IMR-90 (cell line): Measurements from ENCODE around the gene TRAIP. TPM values are rescaled to one million over a fixed set of nuclear protein-coding genes. Genes with fewer than 3 reads are reported as not detected.

ENCODE experiments used
- ATAC-seq: fragments of 200-7000 bp; cut with Tn5 transposase; 2 replicates; pipeline ENCODE4 v1.9.1; 2020; ENCODE audit warnings: low read depth, mild to moderate bottlenecking, moderate library complexity
- BruUV-seq: library from RNA; stranded (reverse); fragments of 400-500 nt; replicated peaks from 2 replicates; lab custom pipeline; 2021; lab: Mats Ljungman, UMichigan
- CTCF ChIA-PET: fragments of 300-600 bp; formaldehyde crosslinking; extraction: SDS; loops from one replicate; lab custom pipeline; 2021; ENCODE audit warnings: antibody characterized with exemption; lab: Yijun Ruan, JAX
- POLR2A ChIA-PET: fragments of 300-600 bp; sonication (Branson Sonifier 250); formaldehyde crosslinking; loops from one replicate; lab custom pipeline; 2022; ENCODE audit warnings: antibody characterized with exemption; ENCODE audit not compliant: unreplicated experiment; lab: Charles Lee
- DNase-seq: peaks from one replicate; pipeline ENCODE4 v3.0.0; 2013
- H2AFZ ChIP-seq: replicated peaks from 2 replicates; pipeline ENCODE3; 2013; ENCODE audit warnings: low read length, mild to moderate bottlenecking; ENCODE audit not compliant: poor library complexity
- H2AK5ac ChIP-seq: 2 replicates; pipeline ENCODE4 v1.6.1; 2013; ENCODE audit warnings: low read depth, low read length, inconsistent platforms
- H2AK9ac ChIP-seq: replicated peaks from 2 replicates; pipeline ENCODE3; 2013; ENCODE audit warnings: mild to moderate bottlenecking, low read depth, low read length, moderate library complexity; ENCODE audit not compliant: poor library complexity
- H2BK120ac ChIP-seq: 2 replicates; pipeline ENCODE4 v1.6.1; 2013; ENCODE audit warnings: low read depth, low read length, inconsistent platforms
- H2BK15ac ChIP-seq: 3 replicates; pipeline ENCODE4 v1.6.1; 2013; ENCODE audit warnings: low read depth, low read length, inconsistent platforms
- H2BK20ac ChIP-seq: 2 replicates; pipeline ENCODE4 v1.6.1; 2013; ENCODE audit warnings: low read depth, mild to moderate bottlenecking, inconsistent platforms, low read length, moderate library complexity
- H2BK5ac ChIP-seq: 2 replicates; pipeline ENCODE4 v1.6.1; 2013; ENCODE audit warnings: mild to moderate bottlenecking, low read depth, low read length, inconsistent platforms; ENCODE audit not compliant: poor library complexity, severe bottlenecking
- H3K14ac ChIP-seq: replicated peaks from 2 replicates; pipeline ENCODE4 v1.6.1; 2013; ENCODE audit warnings: low read depth, low read length, inconsistent platforms
- H3K18ac ChIP-seq: 2 replicates; pipeline ENCODE4 v1.6.1; 2013; ENCODE audit warnings: low read depth, low read length, control low read depth
- H3K23ac ChIP-seq: 2 replicates; pipeline ENCODE4 v1.6.1; 2013; ENCODE audit warnings: low read depth, low read length, inconsistent platforms
- H3K27ac ChIP-seq: 2 replicates; pipeline ENCODE4 v1.5.1; 2013; ENCODE audit warnings: mild to moderate bottlenecking, control low read depth, low read length; ENCODE audit not compliant: insufficient read depth
- H3K27me3 ChIP-seq: 2 replicates; pipeline ENCODE4 v1.6.1; 2013; ENCODE audit warnings: low read length; ENCODE audit not compliant: control insufficient read depth, insufficient read depth
- H3K36me3 ChIP-seq: 2 replicates; pipeline ENCODE4 v1.6.1; 2013; ENCODE audit warnings: low read length, mixed read lengths; ENCODE audit not compliant: control insufficient read depth, insufficient read depth
- H3K4ac ChIP-seq: 2 replicates; pipeline ENCODE4 v1.6.1; 2013; ENCODE audit warnings: low read depth, low read length, inconsistent platforms
- H3K4me1 ChIP-seq: 2 replicates; pipeline ENCODE4 v1.6.1; 2013; ENCODE audit warnings: low read length, mixed read lengths; ENCODE audit not compliant: control insufficient read depth, insufficient read depth
- H3K4me2 ChIP-seq: 2 replicates; pipeline ENCODE4 v1.6.1; 2013; ENCODE audit warnings: low read depth, mild to moderate bottlenecking, control low read depth, low read length, moderate library complexity
- H3K4me3 ChIP-seq: 2 replicates; pipeline ENCODE4 v1.5.1; 2013; ENCODE audit warnings: low read depth, mild to moderate bottlenecking, control low read depth, low read length, moderate library complexity; ENCODE audit not compliant: insufficient read depth
- H3K56ac ChIP-seq: 2 replicates; pipeline ENCODE4 v1.6.1; 2013; ENCODE audit warnings: low read length, inconsistent platforms; ENCODE audit not compliant: insufficient read depth; ENCODE audit errors: extremely low read depth
- H3K79me1 ChIP-seq, 2 experiments: 2 replicates each; pipeline ENCODE4 v1.6.1; 2013; ENCODE audit warnings: low read length in 2 of 2, inconsistent platforms in 1 of 2, low read depth in 1 of 2
- H3K9ac ChIP-seq: 2 replicates; pipeline ENCODE4 v1.6.1; 2013; ENCODE audit warnings: low read depth, low read length, control low read depth
- H3K9me1 ChIP-seq: 2 replicates; pipeline ENCODE4 v1.6.1; 2013; ENCODE audit warnings: low read length, inconsistent platforms; ENCODE audit not compliant: insufficient read depth
- H3K9me3 ChIP-seq: 2 replicates; pipeline ENCODE4 v1.6.1; 2013; ENCODE audit warnings: low read length; ENCODE audit not compliant: control insufficient read depth, insufficient read depth
- H4K20me1 ChIP-seq: 2 replicates; pipeline ENCODE4 v1.6.1; 2013; ENCODE audit warnings: low read length, inconsistent platforms; ENCODE audit not compliant: insufficient read depth
- H4K5ac ChIP-seq: 2 replicates; pipeline ENCODE4 v1.6.1; 2013; ENCODE audit warnings: mild to moderate bottlenecking, low read depth, low read length, control low read depth
- H4K8ac ChIP-seq, 2 experiments: 2 replicates each; pipeline ENCODE4 v1.6.1; 2013; ENCODE audit warnings: low read depth in 2 of 2, low read length in 2 of 2, control low read depth in 1 of 2, inconsistent platforms in 1 of 2
- H4K91ac ChIP-seq: 2 replicates; pipeline ENCODE4 v1.6.1; 2013; ENCODE audit warnings: low read depth, low read length, inconsistent platforms; ENCODE audit not compliant: insufficient read depth
- BHLHE40 ChIP-seq: fragments of 150-350 bp; IDR thresholded peaks from 2 replicates; pipeline ENCODE4 v1.6.1; 2016; ENCODE audit warnings: mild to moderate bottlenecking, low read depth, low read length
- CEBPB ChIP-seq: IDR thresholded peaks from 2 replicates; pipeline ENCODE4 v1.6.1; 2012; ENCODE audit warnings: low read depth, low read length, improper control_type of control experiment
- CHD1 ChIP-seq: IDR thresholded peaks from 2 replicates; pipeline ENCODE4 v1.6.1; 2012; ENCODE audit warnings: low read depth, low read length, improper control_type of control experiment
- FOS ChIP-seq: fragments of 150-350 bp; IDR thresholded peaks from 2 replicates; pipeline ENCODE4 v1.6.1; 2016; ENCODE audit warnings: low read depth, low read length
- MAFK ChIP-seq: IDR thresholded peaks from 2 replicates; pipeline ENCODE4 v1.6.1; 2012; ENCODE audit warnings: low read depth, low read length, improper control_type of control experiment
- MAZ ChIP-seq: IDR thresholded peaks from 2 replicates; pipeline ENCODE4 v1.6.1; 2012; ENCODE audit warnings: low read depth, mild to moderate bottlenecking, low read length, improper control_type of control experiment, moderate library complexity, borderline replicate concordance
- NFE2L2 ChIP-seq: fragments of 150-350 bp; IDR thresholded peaks from 2 replicates; pipeline ENCODE4 v1.6.1; 2016; ENCODE audit warnings: low read depth, mild to moderate bottlenecking, low read length
- POLR2A ChIP-seq: IDR thresholded peaks from 2 replicates; pipeline ENCODE4 v1.6.1; 2012; ENCODE audit warnings: mild to moderate bottlenecking, low read depth, low read length
- RFX5 ChIP-seq: IDR thresholded peaks from 2 replicates; pipeline ENCODE4 v1.8.0; 2012; ENCODE audit warnings: low read depth, mild to moderate bottlenecking, low read length, moderate library complexity
- SMC3 ChIP-seq: fragments of 150-350 bp; IDR thresholded peaks from 2 replicates; pipeline ENCODE4 v1.6.1; 2016; ENCODE audit warnings: low read depth, mild to moderate bottlenecking, antibody characterized with exemption, low read length, moderate library complexity
- WGBS, 2 experiments: methylation state at CpG; one replicate each; pipeline versions ENCODE4 v1.1.5 to v1.1.7; 2013; ENCODE audit warnings: missing lambda C conversion rate in 2 of 2; ENCODE audit not compliant: insufficient read length in 1 of 2; ENCODE audit errors: extremely low coverage in 2 of 2; 5-methylcytosine and 5-hydroxymethylcytosine counted together
- dilution Hi-C: fragments of 300-500 bp; cut with HindIII; formaldehyde crosslinking; loops from one replicate; pipeline ENCODE4 v1.14.3; 2018; ENCODE audit warnings: low sequenced_read_pairs; ENCODE audit not compliant: unreplicated experiment
- in situ Hi-C: fragments of 300-500 bp; cut with MboI; formaldehyde crosslinking; loops from 3 replicates; pipeline ENCODE4 v1.14.3; 2019; ENCODE audit warnings: low sequenced_read_pairs, inconsistent platforms, mixed read lengths
- intact Hi-C: fragments of 100-400 bp; cut with micrococcal nuclease; formaldehyde crosslinking; loops from 2 replicates; pipeline ENCODE4 v1.10.0; 2022
- polyA plus RNA-seq, 3 experiments: library from polyadenylated mRNA; depleted of rRNA; stranded (reverse); fragments of >200 nt; gene quantifications; 2 replicates each; pipeline ENCODE4 v1.2.3, GENCODE V29; 2012; ENCODE audit warnings: low replicate concordance in 1 of 3
- total RNA-seq: library from RNA; depleted of rRNA; stranded (reverse); fragments of >200 nt; gene quantifications from 2 replicates; pipeline ENCODE4 v1.2.3, GENCODE V29; 2012
- TF ChIP-seq, protein P1 (sequence below): fragments of 150-350 bp; IDR thresholded peaks from 2 replicates; pipeline ENCODE4 v1.6.1; 2016; ENCODE audit warnings: low read depth, mild to moderate bottlenecking, low read length, moderate library complexity, borderline replicate concordance
- TF ChIP-seq, protein P2 (sequence below): conservative IDR thresholded peaks from 2 replicates; pipeline ENCODE4 v1.5.1; 2012; ENCODE audit warnings: mild to moderate bottlenecking, low read depth, low read length, improper control_type of control experiment
- TF ChIP-seq, protein P3 (sequence below): fragments of 150-350 bp; IDR thresholded peaks from 2 replicates; pipeline ENCODE4 v1.6.1; 2017; ENCODE audit warnings: mild to moderate bottlenecking, antibody characterized with exemption, low read length, low read depth

TRAIP gene
- total and polyA plus RNA-seq, 2 of the 4 experiments (the other 2 are of a cell fraction), result 6.3 to 9.2 TPM

DNA sequence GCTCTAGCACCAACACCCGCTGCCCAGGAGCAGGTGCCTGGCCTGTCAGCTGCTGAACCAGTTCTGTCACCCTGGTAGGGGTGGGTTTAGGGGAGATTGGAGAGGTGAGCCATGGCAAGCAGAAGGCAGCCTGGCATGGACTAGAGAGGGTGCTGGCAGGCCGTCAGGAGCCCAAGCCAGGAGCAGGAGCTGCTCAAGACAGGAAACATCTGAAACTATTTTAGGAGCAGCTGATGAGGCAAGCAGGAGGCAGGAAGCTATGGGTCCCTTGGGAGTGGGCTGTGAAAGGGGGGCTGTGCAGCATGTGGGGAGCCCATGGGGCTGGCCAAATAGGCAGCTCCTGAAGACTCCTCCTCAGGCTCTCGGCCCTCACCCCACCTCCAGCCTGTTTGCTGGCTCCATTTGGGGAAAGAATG lies 51.0 kb downstream of the TRAIP start:
- Histone ChIP-seq H3K27me3 (no peaks in the 10 kb centered on the region), H3K4ac (peak overlapping the region; percentile 48; the same call in 1 of the 2 replicates), H3K9me3 (no peaks in the 10 kb centered on the region), H3K18ac (no peak overlapping the region; the same call in 1 of the 2 replicates), H3K4me2 (no peak overlapping the region; the same call in 1 of the 2 replicates), H2BK120ac (no peak overlapping the region), H2AK9ac (peak overlapping the region; percentile 75), H3K4me1 (peaks cover 32% of the 10 kb centered on the region), H3K56ac (no peak overlapping the region), H2AK5ac (peak overlapping the region; percentile 51), H4K20me1 (no peaks in the 10 kb centered on the region), H4K8ac (no peak overlapping the region), H3K27ac (peak overlapping the region; percentile 36; the same call in 1 of the 2 replicates), H3K4me3 (no peak overlapping the region), H3K9me1 (peaks cover 7% of the 10 kb centered on the region; the same call in 1 of the 2 replicates), H2BK5ac (no peak overlapping the region), H4K91ac (no peak overlapping the region; the same call in 1 of the 2 replicates), H4K5ac (0 out of 2 replicates have a peak overlapping the region, but pooled peaks have one; percentile 9), H3K79me1 (peaks cover 0 to 9% of the 10 kb centered on the region in 2 experiments; a peak in 1 of 4 replicates), H3K36me3 (peaks cover 15% of the 10 kb centered on the region), H3K23ac (no peak overlapping the region), H3K14ac (no peak overlapping the region), H3K9ac (no peak overlapping the region), H2BK20ac (no peak overlapping the region), H2AFZ (no peak overlapping the region), H2BK15ac (no peak overlapping the region)
- TF ChIP-seq SMC3 (no peak), MAFK (no peak), BHLHE40 (no peak), MAZ (no peak), POLR2A (no peak), CEBPB (no peak), FOS (no peak), CHD1 (no peak), NFE2L2 (no peak), RFX5 (no peak)
- TF ChIP-seq, protein P1, sequence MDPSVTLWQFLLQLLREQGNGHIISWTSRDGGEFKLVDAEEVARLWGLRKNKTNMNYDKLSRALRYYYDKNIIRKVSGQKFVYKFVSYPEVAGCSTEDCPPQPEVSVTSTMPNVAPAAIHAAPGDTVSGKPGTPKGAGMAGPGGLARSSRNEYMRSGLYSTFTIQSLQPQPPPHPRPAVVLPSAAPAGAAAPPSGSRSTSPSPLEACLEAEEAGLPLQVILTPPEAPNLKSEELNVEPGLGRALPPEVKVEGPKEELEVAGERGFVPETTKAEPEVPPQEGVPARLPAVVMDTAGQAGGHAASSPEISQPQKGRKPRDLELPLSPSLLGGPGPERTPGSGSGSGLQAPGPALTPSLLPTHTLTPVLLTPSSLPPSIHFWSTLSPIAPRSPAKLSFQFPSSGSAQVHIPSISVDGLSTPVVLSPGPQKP, result no peak
- TF ChIP-seq, protein P2, sequence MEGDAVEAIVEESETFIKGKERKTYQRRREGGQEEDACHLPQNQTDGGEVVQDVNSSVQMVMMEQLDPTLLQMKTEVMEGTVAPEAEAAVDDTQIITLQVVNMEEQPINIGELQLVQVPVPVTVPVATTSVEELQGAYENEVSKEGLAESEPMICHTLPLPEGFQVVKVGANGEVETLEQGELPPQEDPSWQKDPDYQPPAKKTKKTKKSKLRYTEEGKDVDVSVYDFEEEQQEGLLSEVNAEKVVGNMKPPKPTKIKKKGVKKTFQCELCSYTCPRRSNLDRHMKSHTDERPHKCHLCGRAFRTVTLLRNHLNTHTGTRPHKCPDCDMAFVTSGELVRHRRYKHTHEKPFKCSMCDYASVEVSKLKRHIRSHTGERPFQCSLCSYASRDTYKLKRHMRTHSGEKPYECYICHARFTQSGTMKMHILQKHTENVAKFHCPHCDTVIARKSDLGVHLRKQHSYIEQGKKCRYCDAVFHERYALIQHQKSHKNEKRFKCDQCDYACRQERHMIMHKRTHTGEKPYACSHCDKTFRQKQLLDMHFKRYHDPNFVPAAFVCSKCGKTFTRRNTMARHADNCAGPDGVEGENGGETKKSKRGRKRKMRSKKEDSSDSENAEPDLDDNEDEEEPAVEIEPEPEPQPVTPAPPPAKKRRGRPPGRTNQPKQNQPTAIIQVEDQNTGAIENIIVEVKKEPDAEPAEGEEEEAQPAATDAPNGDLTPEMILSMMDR, result no peak
- TF ChIP-seq, protein P3, sequence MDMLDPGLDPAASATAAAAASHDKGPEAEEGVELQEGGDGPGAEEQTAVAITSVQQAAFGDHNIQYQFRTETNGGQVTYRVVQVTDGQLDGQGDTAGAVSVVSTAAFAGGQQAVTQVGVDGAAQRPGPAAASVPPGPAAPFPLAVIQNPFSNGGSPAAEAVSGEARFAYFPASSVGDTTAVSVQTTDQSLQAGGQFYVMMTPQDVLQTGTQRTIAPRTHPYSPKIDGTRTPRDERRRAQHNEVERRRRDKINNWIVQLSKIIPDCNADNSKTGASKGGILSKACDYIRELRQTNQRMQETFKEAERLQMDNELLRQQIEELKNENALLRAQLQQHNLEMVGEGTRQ, result no peak
- ATAC-seq, result 0 out of 2 replicates have a peak, but pooled peaks have one; percentile 0
- dilution Hi-C loops, result no loop called here
- DNase-seq, result peak; percentile 56
- WGBS, 2 experiments, result no CpG with 5 or more reads among the region's 3 CpGs
- no TSS peak for BruUV-seq
- ChIA-PET CTCF (interaction anchor here (4.6 kb wide), 1 partner anchor 35 kb away, joined by 33 read pairs; no protein-coding TSS in a partner anchor), POLR2A (interaction anchor here (0.8 kb wide), 1 partner anchor 33 kb away, joined by 3 read pairs; no protein-coding TSS in a partner anchor)
- in situ Hi-C loops, result no loop called here
- intact Hi-C loops, result no loop called here
